Measurements from ENCODE around the gene SYNC.
"Not testable (repeated sequence)": the region's sequence is repeated elsewhere in the genome, so short reads cannot be mapped to it uniquely, and the experiment has no call there.

SYNC gene

GRCh38 chr1:32642292-32642827 is 60.2 kb downstream of the SYNC start:
- DNase-seq, result not testable (repeated sequence)

- no peak for DNase-seq
Observed at GRCh38 chr1:32639489-32640075, 63.0 kb downstream of the SYNC start.

- DNase-seq, result no peak
Observed at GRCh38 chr1:32636914-32637645, 65.5 kb downstream of the SYNC start.

- no peak for DNase-seq
Observed at GRCh38 chr1:32635508-32636277, 66.9 kb downstream of the SYNC start.

GRCh38 chr1:32632829-32633228 is 69.7 kb downstream of the SYNC start:
- no peak for DNase-seq

- DNase-seq, result not testable (repeated sequence)
Observed at GRCh38 chr1:32630173-32630572, 72.4 kb downstream of the SYNC start.
